Type B pancreatic cell (in vitro differentiated cells): ENCODE measurements around the gene C6orf62. TPM values are rescaled to one million over a fixed set of nuclear protein-coding genes. Genes with fewer than 3 reads are reported as not detected.
"Not testable (repeated sequence)": the region's sequence is repeated elsewhere in the genome, so short reads cannot be mapped to it uniquely, and the experiment has no call there.

Experiments used
- DNase-seq: peaks from one replicate; pipeline ENCODE4 v3.0.0; 2021; ENCODE audit warnings: mixed read lengths; ENCODE audit not compliant: unreplicated experiment; ENCODE audit errors: extremely low spot score
- H3K27ac Mint-ChIP-seq: 2 replicates; pipeline ENCODE4 v1.8.0; 2021; ENCODE audit warnings: mild to moderate bottlenecking, mixed read lengths
- H3K27me3 Mint-ChIP-seq: 2 replicates; pipeline ENCODE4 v1.8.0; 2021; ENCODE audit warnings: mixed read lengths
- H3K36me3 Mint-ChIP-seq: 2 replicates; pipeline ENCODE4 v1.8.0; 2021; ENCODE audit warnings: mixed read lengths
- H3K4me1 Mint-ChIP-seq: one replicate; pipeline ENCODE4 v1.8.0; 2021; ENCODE audit warnings: mixed read lengths; ENCODE audit not compliant: unreplicated experiment
- H3K4me3 Mint-ChIP-seq: 2 replicates; pipeline ENCODE4 v1.8.0; 2021; ENCODE audit warnings: mild to moderate bottlenecking, mixed read lengths
- H3K9me3 Mint-ChIP-seq: 2 replicates; pipeline ENCODE4 v1.8.0; 2021; ENCODE audit warnings: mixed read lengths
- CTCF ChIP-seq: fragments of 200-600 bp; sonication (generic); conservative IDR thresholded peaks from 2 replicates; pipeline ENCODE4 v1.5.0; 2021; ENCODE audit warnings: antibody characterized with exemption, mild to moderate bottlenecking
- total RNA-seq: library from RNA; stranded (reverse); gene quantifications from 2 replicates; pipeline ENCODE4 v1.2.1, GENCODE V29; 2021; ENCODE audit warnings: low replicate concordance

C6orf62 gene
- total RNA-seq, 1 donor from 2014 or later: 77.5 TPM

GRCh38 chr6:24720604-24721460 is 1.9 kb upstream of the C6orf62 start:
- Mint-ChIP-seq H3K4me1 (peaks cover 25% of the 10 kb centered on the region), H3K36me3 (peaks cover 18% of the 10 kb centered on the region), H3K27ac (peak overlapping the region; percentile 100), H3K9me3 (no peaks in the 10 kb centered on the region), H3K27me3 (no peaks in the 10 kb centered on the region), H3K4me3 (peak overlapping the region; percentile 95)
- TF ChIP-seq CTCF: no peak
- peak; percentile 99 for DNase-seq

DNA sequence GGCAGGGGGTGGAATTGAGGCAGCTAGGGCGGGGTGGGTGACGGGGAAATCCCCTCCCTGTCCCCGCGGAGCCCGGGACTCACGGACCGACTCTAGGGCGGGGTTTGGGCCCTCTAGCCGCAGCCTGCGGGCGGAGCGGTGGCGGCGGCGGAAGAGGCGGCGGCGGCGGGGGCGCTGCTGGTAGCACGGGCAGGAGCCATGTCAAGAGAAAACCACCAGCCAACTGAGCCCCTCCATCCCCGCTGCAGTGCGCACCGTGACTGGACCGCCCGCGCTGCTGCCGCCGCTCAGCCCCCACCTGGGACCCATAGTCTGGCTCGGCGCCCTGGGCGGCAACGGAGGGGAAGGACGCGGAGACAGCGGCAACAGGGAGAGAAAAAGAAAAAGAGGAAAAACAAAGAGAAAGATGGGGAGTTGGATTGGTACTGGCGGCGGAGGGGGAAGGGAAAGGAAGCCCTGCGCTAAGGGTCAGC is 1.2 kb upstream of the C6orf62 start:
- Mint-ChIP-seq H3K27ac (peak overlapping the region; percentile 100), H3K27me3 (no peaks in the 10 kb centered on the region), H3K36me3 (peaks cover 21% of the 10 kb centered on the region), H3K4me1 (peaks cover 26% of the 10 kb centered on the region), H3K4me3 (peak overlapping the region; percentile 95), H3K9me3 (no peaks in the 10 kb centered on the region)
- peak; percentile 71 for DNase-seq
- TF ChIP-seq CTCF: peak; percentile 9

DNA sequence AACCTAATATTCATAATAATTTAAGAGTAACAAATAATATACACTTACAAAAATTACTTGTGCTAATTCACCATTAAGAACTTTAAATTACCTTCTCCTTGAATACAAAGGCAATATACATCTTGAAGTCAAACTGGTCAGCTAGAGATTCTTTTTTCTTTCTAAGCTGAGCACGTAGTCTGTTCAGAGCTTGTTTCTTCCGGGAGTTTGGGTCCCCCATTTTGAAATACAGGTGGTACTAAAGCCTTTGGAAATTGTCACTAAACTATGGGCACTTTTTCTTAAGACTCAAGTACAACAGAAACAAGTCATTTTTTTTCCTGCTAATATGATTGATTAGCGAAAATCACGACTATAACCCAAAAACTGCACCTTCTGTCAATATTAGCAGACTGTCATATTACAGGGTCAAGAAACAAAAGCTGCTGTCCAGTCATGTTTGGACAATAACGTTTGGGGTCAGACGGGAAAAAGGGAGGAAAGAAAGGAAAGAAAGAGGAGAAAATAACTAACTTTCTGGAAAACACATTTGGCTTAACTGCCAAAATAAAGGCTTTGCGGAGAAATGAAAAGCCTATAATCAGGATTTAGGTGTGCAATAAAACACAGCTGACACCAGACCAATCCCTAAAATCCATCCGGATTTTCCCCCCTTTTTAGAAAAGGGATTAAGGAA is 367 bp downstream of the C6orf62 start:
- DNase-seq: no peak
- Mint-ChIP-seq H3K9me3 (no peaks in the 10 kb centered on the region), H3K27me3 (no peaks in the 10 kb centered on the region), H3K27ac (peak overlapping the region; percentile 100), H3K36me3 (peaks cover 30% of the 10 kb centered on the region), H3K4me1 (peaks cover 26% of the 10 kb centered on the region), H3K4me3 (peak overlapping the region; percentile 95)
- no peak for TF ChIP-seq CTCF

GRCh38 chr6:24716602-24717148 is 2.3 kb downstream of the C6orf62 start:
- Mint-ChIP-seq H3K36me3 (peaks cover 36% of the 10 kb centered on the region), H3K4me3 (peak overlapping the region; percentile 95), H3K4me1 (peaks cover 26% of the 10 kb centered on the region)
- not testable (repeated sequence) for H3K9me3 Mint-ChIP-seq, H3K27ac Mint-ChIP-seq, H3K27me3 Mint-ChIP-seq, DNase-seq

DNA sequence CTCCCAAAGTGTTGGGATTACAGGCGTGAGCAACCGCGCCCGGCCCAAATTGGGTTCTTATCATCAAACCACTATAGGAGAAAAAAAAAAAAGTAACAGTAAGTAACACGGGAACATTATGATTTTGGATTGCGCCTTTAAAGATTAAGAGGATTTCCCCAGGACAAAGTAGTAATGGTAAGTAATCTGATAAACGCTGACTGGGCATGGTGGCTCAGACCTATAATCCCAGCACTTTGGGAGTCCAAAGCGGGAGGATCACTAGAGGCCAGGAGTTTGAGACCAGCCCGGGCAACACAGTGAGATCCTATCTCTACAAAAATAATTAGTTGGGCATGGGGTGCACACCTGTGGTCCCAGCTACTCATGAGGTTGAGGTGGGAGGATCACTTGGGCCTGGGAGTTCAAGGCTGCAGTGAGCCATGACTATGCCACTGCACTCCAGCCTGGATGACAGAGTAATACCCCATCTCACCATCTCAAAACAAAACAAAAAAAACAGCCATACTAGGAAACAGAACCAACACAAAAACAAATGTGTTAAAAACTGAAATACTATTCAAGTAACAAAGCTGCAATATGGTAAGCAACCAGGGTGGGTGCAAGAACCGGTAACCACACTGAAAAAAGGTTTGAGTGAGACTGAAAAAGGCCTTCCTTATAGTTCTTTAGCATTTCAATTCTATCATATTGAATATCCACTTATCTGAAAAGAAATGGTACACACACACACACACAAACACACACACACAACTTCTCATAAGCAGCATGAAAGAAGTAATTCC is 8.2 kb downstream of the C6orf62 start:
- H3K27ac Mint-ChIP-seq: peak overlapping the region; percentile 20
- no peaks in the 10 kb centered on the region for H3K4me1 Mint-ChIP-seq
- TF ChIP-seq CTCF: no peak
- no peak for DNase-seq
- peaks cover 45% of the 10 kb centered on the region for H3K36me3 Mint-ChIP-seq
- H3K27me3 Mint-ChIP-seq: no peaks in the 10 kb centered on the region
- H3K4me3 Mint-ChIP-seq: no peak overlapping the region
- H3K9me3 Mint-ChIP-seq: no peaks in the 10 kb centered on the region
